ENCODE data around the gene SV2B. TPM values are rescaled to one million over a fixed set of nuclear protein-coding genes. Genes with fewer than 3 reads are reported as not detected.

The SV2B gene
- total and polyA plus RNA-seq, 2 experiments from 2014 or later: 0.06 to 0.76 TPM

DNA sequence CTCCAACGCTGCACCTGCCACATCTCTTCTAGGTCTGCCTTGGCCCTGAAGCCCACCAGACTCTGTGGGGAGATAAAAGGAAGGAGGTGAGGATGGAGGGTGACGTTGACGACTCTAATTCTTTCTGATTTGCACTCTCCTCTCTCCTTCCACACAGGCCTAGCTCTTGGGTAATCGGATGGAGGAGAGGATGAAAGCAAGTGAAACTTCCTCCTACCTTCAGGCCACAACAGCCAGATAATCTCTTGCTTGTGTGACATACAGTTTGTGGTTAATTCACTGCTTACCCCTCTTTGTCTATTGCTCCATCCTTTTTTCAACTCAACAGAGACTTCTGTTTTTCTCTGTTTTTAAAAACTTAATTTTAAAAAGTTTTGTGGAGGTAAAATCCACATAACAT is 208.1 kb downstream of the SV2B start:
- 0 out of 2 replicates have a peak, but pooled peaks cover 2% of the 10 kb centered on the region for H3K27me3 ChIP-seq (ENCODE audit: insufficient read depth)
- H3K27ac Mint-ChIP-seq: no peak overlapping the region
- no peak overlapping the region for H3K4me3 ChIP-seq
- no peak overlapping the region for H3K4me3 Mint-ChIP-seq
- H3K9me3 Mint-ChIP-seq: no peaks in the 10 kb centered on the region
- no peaks in the 10 kb centered on the region for H3F3A ChIP-seq (replicated peaks; ENCODE audit: low read depth)
- no peak overlapping the region for H2AFZ ChIP-seq
- peaks cover 11% of the 10 kb centered on the region; the same call in 2 of the 3 replicates for H3K4me1 Mint-ChIP-seq
- no peaks in the 10 kb centered on the region for H3K4me1 ChIP-seq (ENCODE audit: insufficient read depth)
- no peaks in the 10 kb centered on the region for H3K36me3 Mint-ChIP-seq (ENCODE audit: low read depth)
- H3K79me2 ChIP-seq (replicated peaks; ENCODE audit: insufficient read depth): no peaks in the 10 kb centered on the region
- H3K36me3 ChIP-seq (ENCODE audit: insufficient read depth): no peaks in the 10 kb centered on the region
- peaks cover 4% of the 10 kb centered on the region for H3K27me3 Mint-ChIP-seq (ENCODE audit: insufficient read depth, low read depth, poor library complexity)
- H3K27ac ChIP-seq (ENCODE audit: low read depth): no peak overlapping the region
- H3K4me2 ChIP-seq: no peak overlapping the region
- no peaks in the 10 kb centered on the region for H3K9me2 ChIP-seq (ENCODE audit: insufficient read depth)
- no peak for TF ChIP-seq STAT1 (IDR thresholded peaks at IDR 0.05; ENCODE audit: unreplicated experiment)
- TF ChIP-seq, protein P1, sequence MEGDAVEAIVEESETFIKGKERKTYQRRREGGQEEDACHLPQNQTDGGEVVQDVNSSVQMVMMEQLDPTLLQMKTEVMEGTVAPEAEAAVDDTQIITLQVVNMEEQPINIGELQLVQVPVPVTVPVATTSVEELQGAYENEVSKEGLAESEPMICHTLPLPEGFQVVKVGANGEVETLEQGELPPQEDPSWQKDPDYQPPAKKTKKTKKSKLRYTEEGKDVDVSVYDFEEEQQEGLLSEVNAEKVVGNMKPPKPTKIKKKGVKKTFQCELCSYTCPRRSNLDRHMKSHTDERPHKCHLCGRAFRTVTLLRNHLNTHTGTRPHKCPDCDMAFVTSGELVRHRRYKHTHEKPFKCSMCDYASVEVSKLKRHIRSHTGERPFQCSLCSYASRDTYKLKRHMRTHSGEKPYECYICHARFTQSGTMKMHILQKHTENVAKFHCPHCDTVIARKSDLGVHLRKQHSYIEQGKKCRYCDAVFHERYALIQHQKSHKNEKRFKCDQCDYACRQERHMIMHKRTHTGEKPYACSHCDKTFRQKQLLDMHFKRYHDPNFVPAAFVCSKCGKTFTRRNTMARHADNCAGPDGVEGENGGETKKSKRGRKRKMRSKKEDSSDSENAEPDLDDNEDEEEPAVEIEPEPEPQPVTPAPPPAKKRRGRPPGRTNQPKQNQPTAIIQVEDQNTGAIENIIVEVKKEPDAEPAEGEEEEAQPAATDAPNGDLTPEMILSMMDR (conservative IDR thresholded peaks at IDR 0.05; ENCODE audit: low read depth in 2 of 2): no peak
- TF ChIP-seq CREB1 (CRISPR knock-in tag; IDR thresholded peaks at IDR 0.05; ENCODE audit: low read depth): no peak
- no peak for TF ChIP-seq POLR2AphosphoS5 (IDR thresholded peaks at IDR 0.05; ENCODE audit: low read depth)
- ATAC-seq: no peak
- H4K20me1 ChIP-seq (replicated peaks; ENCODE audit: insufficient read depth): no peaks in the 10 kb centered on the region
- DNase-seq (ENCODE audit: low spot score): no peak

DNA sequence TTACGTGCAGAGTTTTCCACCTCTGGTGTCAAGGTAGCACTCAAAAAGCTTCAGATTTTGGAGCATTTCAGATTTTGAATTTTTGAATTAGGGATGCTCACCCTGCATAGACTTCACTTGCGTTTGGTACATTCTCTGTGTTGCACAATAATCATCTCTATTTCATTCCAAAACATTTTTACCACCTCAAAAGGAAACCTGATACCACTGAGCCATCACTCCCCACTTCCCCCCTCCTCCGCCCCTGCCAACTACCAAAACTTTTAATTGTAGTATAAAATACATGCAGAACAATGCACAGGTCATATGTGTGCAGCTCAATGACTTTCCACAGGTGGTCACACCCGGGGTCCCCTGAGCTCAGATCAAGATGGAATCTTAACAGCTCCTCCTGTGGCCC is 208.8 kb downstream of the SV2B start:
- Histone ChIP-seq H3K27ac (ENCODE audit: low read depth) (no peak overlapping the region), H3K36me3 (ENCODE audit: insufficient read depth) (no peaks in the 10 kb centered on the region), H3K4me2 (no peak overlapping the region), H3K4me1 (ENCODE audit: insufficient read depth) (no peaks in the 10 kb centered on the region), H4K20me1 (replicated peaks; ENCODE audit: insufficient read depth) (no peaks in the 10 kb centered on the region), H3K79me2 (replicated peaks; ENCODE audit: insufficient read depth) (no peaks in the 10 kb centered on the region), H2AFZ (no peak overlapping the region), H3K9me2 (ENCODE audit: insufficient read depth) (no peaks in the 10 kb centered on the region), H3K27me3 (ENCODE audit: insufficient read depth) (no peaks in the 10 kb centered on the region), H3K4me3 (no peak overlapping the region), H3F3A (replicated peaks; ENCODE audit: low read depth) (no peaks in the 10 kb centered on the region)
- Mint-ChIP-seq H3K36me3 (ENCODE audit: low read depth) (no peaks in the 10 kb centered on the region), H3K4me1 (peaks cover 11% of the 10 kb centered on the region; the same call in 2 of the 3 replicates), H3K4me3 (no peak overlapping the region), H3K27me3 (ENCODE audit: insufficient read depth, low read depth, poor library complexity) (peaks cover 4% of the 10 kb centered on the region), H3K9me3 (no peaks in the 10 kb centered on the region; the same call in 2 of the 3 replicates), H3K27ac (no peak overlapping the region)
- ATAC-seq (no peak), DNase-seq (ENCODE audit: low spot score) (no peak)
- TF ChIP-seq NANOG (IDR thresholded peaks at IDR 0.05; ENCODE audit: borderline replicate concordance) (no peak), POLR2AphosphoS5 (IDR thresholded peaks at IDR 0.05; ENCODE audit: low read depth) (no peak)
- TF ChIP-seq, protein P2, sequence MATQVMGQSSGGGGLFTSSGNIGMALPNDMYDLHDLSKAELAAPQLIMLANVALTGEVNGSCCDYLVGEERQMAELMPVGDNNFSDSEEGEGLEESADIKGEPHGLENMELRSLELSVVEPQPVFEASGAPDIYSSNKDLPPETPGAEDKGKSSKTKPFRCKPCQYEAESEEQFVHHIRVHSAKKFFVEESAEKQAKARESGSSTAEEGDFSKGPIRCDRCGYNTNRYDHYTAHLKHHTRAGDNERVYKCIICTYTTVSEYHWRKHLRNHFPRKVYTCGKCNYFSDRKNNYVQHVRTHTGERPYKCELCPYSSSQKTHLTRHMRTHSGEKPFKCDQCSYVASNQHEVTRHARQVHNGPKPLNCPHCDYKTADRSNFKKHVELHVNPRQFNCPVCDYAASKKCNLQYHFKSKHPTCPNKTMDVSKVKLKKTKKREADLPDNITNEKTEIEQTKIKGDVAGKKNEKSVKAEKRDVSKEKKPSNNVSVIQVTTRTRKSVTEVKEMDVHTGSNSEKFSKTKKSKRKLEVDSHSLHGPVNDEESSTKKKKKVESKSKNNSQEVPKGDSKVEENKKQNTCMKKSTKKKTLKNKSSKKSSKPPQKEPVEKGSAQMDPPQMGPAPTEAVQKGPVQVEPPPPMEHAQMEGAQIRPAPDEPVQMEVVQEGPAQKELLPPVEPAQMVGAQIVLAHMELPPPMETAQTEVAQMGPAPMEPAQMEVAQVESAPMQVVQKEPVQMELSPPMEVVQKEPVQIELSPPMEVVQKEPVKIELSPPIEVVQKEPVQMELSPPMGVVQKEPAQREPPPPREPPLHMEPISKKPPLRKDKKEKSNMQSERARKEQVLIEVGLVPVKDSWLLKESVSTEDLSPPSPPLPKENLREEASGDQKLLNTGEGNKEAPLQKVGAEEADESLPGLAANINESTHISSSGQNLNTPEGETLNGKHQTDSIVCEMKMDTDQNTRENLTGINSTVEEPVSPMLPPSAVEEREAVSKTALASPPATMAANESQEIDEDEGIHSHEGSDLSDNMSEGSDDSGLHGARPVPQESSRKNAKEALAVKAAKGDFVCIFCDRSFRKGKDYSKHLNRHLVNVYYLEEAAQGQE (IDR thresholded peaks at IDR 0.05; ENCODE audit: unreplicated experiment): no peak
